Amniotic epithelial cell (primary cell): ENCODE data around the gene DTWD2.
"Not testable (repeated sequence)": the region's sequence is repeated elsewhere in the genome, so short reads cannot be mapped to it uniquely, and the experiment has no call there.

Experiments
- DNase-seq: peaks from one replicate; pipeline ENCODE4 v3.0.0-alpha.2; 2010; ENCODE audit warnings: low read depth

The DTWD2 gene

GRCh38 chr5:118875131-118875530, 113.2 kb downstream of the DTWD2 start:
- no peak for DNase-seq

GRCh38 chr5:118873417-118873816, 114.9 kb downstream of the DTWD2 start:
- DNase-seq = no peak

- DNase-seq = no peak
These were observed 125.0 kb downstream of the DTWD2 start for GRCh38 chr5:118863345-118863744.

- no peak for DNase-seq
These were observed 125.8 kb downstream of the DTWD2 start for GRCh38 chr5:118862596-118862995.

- peak; percentile 33 for DNase-seq
These were observed 130.6 kb downstream of the DTWD2 start for GRCh38 chr5:118857700-118858099.

GRCh38 chr5:118854819-118855218, 133.5 kb downstream of the DTWD2 start:
- no peak for DNase-seq

- DNase-seq = not testable (repeated sequence)
These were observed 136.6 kb downstream of the DTWD2 start for GRCh38 chr5:118851785-118852184.

- DNase-seq = not testable (repeated sequence)
These were observed 138.8 kb downstream of the DTWD2 start for GRCh38 chr5:118849507-118849906.

GRCh38 chr5:118844351-118844750, 144.0 kb downstream of the DTWD2 start:
- peak; percentile 27 for DNase-seq

- no peak for DNase-seq
These were observed 153.6 kb downstream of the DTWD2 start for GRCh38 chr5:118834710-118835109.

- DNase-seq = no peak
These were observed 155.4 kb downstream of the DTWD2 start for GRCh38 chr5:118832974-118833373.

GRCh38 chr5:118825226-118825625, 163.1 kb downstream of the DTWD2 start:
- no peak for DNase-seq

- no peak for DNase-seq
These were observed 169.7 kb downstream of the DTWD2 start for GRCh38 chr5:118818604-118819003.

- DNase-seq = no peak
These were observed 179.9 kb downstream of the DTWD2 start for GRCh38 chr5:118808441-118808840.

- no peak for DNase-seq
These were observed 181.8 kb downstream of the DTWD2 start for GRCh38 chr5:118806571-118806970.

- no peak for DNase-seq
These were observed 186.0 kb downstream of the DTWD2 start for GRCh38 chr5:118802335-118802734.

GRCh38 chr5:118796081-118796480, 192.3 kb downstream of the DTWD2 start:
- no peak for DNase-seq

GRCh38 chr5:118794281-118794680, 194.1 kb downstream of the DTWD2 start:
- no peak for DNase-seq

- no peak for DNase-seq
These were observed 194.7 kb downstream of the DTWD2 start for GRCh38 chr5:118793652-118794051.

- no peak for DNase-seq
These were observed 195.3 kb downstream of the DTWD2 start for GRCh38 chr5:118793091-118793490.

GRCh38 chr5:118791926-118792734, 196.2 kb downstream of the DTWD2 start:
- DNase-seq = peak; percentile 74

GRCh38 chr5:118789366-118789765, 199.0 kb downstream of the DTWD2 start:
- no peak for DNase-seq

GRCh38 chr5:118788351-118788750, 200.0 kb downstream of the DTWD2 start:
- DNase-seq = no peak
